HG02763 (cell line): ENCODE results near the gene ARHGEF40.

ENCODE experiments used
- ATAC-seq: cut with Tn5 transposase; IDR thresholded peaks from one replicate; pipeline ENCODE4 v1.9.1; 2021; ENCODE audit warnings: mild to moderate bottlenecking, moderate library complexity; ENCODE audit not compliant: unreplicated experiment

Gene ARHGEF40

GRCh38 chr14:21058903-21059302, 11.2 kb upstream of the ARHGEF40 start:
- no peak for ATAC-seq

- ATAC-seq = no peak
Measured at GRCh38 chr14:21059842-21060613, 10.1 kb upstream of the ARHGEF40 start.

GRCh38 chr14:21060614-21061346, 9.3 kb upstream of the ARHGEF40 start:
- no peak for ATAC-seq

- ATAC-seq = no peak
Measured at GRCh38 chr14:21061347-21061668, 8.8 kb upstream of the ARHGEF40 start.

- ATAC-seq = no peak
Measured at GRCh38 chr14:21063479-21063878, 6.6 kb upstream of the ARHGEF40 start.

- ATAC-seq = no peak
Measured at GRCh38 chr14:21066882-21067502, 3.1 kb upstream of the ARHGEF40 start.

- no peak for ATAC-seq
Measured at GRCh38 chr14:21068521-21069387, 1.4 kb upstream of the ARHGEF40 start.

GRCh38 chr14:21069388-21070082, 569 bp upstream of the ARHGEF40 start:
- ATAC-seq = no peak

GRCh38 chr14:21070610-21071224, 613 bp downstream of the ARHGEF40 start:
- ATAC-seq = no peak

- peak; percentile 75 for ATAC-seq
Measured at GRCh38 chr14:21071225-21072030, 1.3 kb downstream of the ARHGEF40 start.

GRCh38 chr14:21072031-21072473, 1.9 kb downstream of the ARHGEF40 start:
- ATAC-seq = no peak

- no peak for ATAC-seq
Measured at GRCh38 chr14:21072781-21073339, 2.8 kb downstream of the ARHGEF40 start.

GRCh38 chr14:21073921-21074320, 3.8 kb downstream of the ARHGEF40 start:
- ATAC-seq = no peak

- no peak for ATAC-seq
Measured at GRCh38 chr14:21074398-21075272, 4.5 kb downstream of the ARHGEF40 start.

- no peak for ATAC-seq
Measured at GRCh38 chr14:21075719-21076437, 5.8 kb downstream of the ARHGEF40 start.

GRCh38 chr14:21077672-21078071, 7.6 kb downstream of the ARHGEF40 start:
- no peak for ATAC-seq

GRCh38 chr14:21078287-21078686, 8.2 kb downstream of the ARHGEF40 start:
- no peak for ATAC-seq
